HepG2 (cell line): ENCODE results near the gene PIK3CB. TPM values are rescaled to one million over a fixed set of nuclear protein-coding genes. Genes with fewer than 3 reads are reported as not detected.
"Not testable (repeated sequence)": the region's sequence is repeated elsewhere in the genome, so short reads cannot be mapped to it uniquely, and the experiment has no call there.

Source experiments
- ATAC-seq: fragments of 200-7000 bp; cut with Tn5 transposase; 3 replicates; pipeline ENCODE4 v1.9.1; 2020; ENCODE audit warnings: mild to moderate bottlenecking, moderate library complexity
- BruUV-seq: library from RNA; stranded (reverse); fragments of 400-500 nt; replicated peaks from 2 replicates; lab custom pipeline; 2021; lab: Mats Ljungman, UMichigan
- CTCF ChIA-PET: fragments of 300-600 bp; formaldehyde crosslinking; extraction: SDS; loops from one replicate; lab custom pipeline; 2021; ENCODE audit warnings: low total read pairs, inconsistent platforms, low intra/inter-chr PET ratio; lab: Yijun Ruan, JAX
- POLR2A ChIA-PET: fragments of 350-600 bp; sonication (Branson Sonifier 250); formaldehyde crosslinking; loops from one replicate; lab custom pipeline; 2020; ENCODE audit warnings: antibody characterized with exemption, inconsistent platforms; lab: Yijun Ruan, JAX
- DNase-seq: peaks from one replicate; pipeline ENCODE4 v3.0.0-alpha.2; 2015; ENCODE audit warnings: low spot score
- FAIRE-seq: peaks from 3 replicates; lab custom pipeline; 2011; peaks lifted over from hg19 to GRCh38; lab: Jason Lieb, UNC
- H2AFZ ChIP-seq: one replicate; pipeline ENCODE4 v1.6.1; 2011; ENCODE audit warnings: low read length, inconsistent platforms
- H3K27ac ChIP-seq: fragments of 300-600 bp; 3 replicates; pipeline ENCODE4 v1.8.0; 2011; ENCODE audit warnings: mixed run types, mild to moderate bottlenecking, mixed read lengths, low read length, inconsistent platforms; ENCODE audit not compliant: insufficient read depth; ENCODE audit errors: extremely low read length
- H3K27me3 ChIP-seq, 2 experiments: fragments of 200-600 bp in 1 of 2; 2 replicates in 1 of 2; 3 replicates in 1 of 2; pipeline versions ENCODE4 v1.6.0 to v1.8.0; 2011; ENCODE audit warnings: low read length in 2 of 2, mild to moderate bottlenecking in 2 of 2, moderate library complexity in 2 of 2, inconsistent platforms in 1 of 2; ENCODE audit not compliant: insufficient read depth in 2 of 2, control insufficient read depth in 1 of 2
- H3K36me3 ChIP-seq, 2 experiments: fragments of 200-600 bp in 1 of 2; replicated peaks in 1 of 2; 2 replicates in 1 of 2; 3 replicates in 1 of 2; pipeline versions ENCODE4 v1.5.1 to v1.8.0; 2011; ENCODE audit warnings: low read length in 2 of 2, inconsistent platforms in 1 of 2; ENCODE audit not compliant: insufficient read depth in 2 of 2, control insufficient read depth in 1 of 2
- H3K4me1 ChIP-seq: 2 replicates; pipeline ENCODE4 v1.5.1; 2012; ENCODE audit warnings: low read length, inconsistent platforms; ENCODE audit not compliant: insufficient read depth
- H3K4me2 ChIP-seq: 2 replicates; pipeline ENCODE4 v1.6.0; 2011; ENCODE audit warnings: low read depth, low read length, inconsistent platforms
- H3K4me3 ChIP-seq, 3 experiments: fragments of 200-600 bp in 1 of 3; sonication (generic), shearing (Covaris generic) in 1 of 3; replicated peaks in 1 of 3; 2 replicates each; pipeline ENCODE4 v1.5.1; 2011 to 2016; ENCODE audit warnings: low read length in 3 of 3, inconsistent platforms in 2 of 3, low read depth in 2 of 3, mild to moderate bottlenecking in 2 of 3, control low read depth in 1 of 3, mixed read lengths in 1 of 3; ENCODE audit not compliant: insufficient read depth in 1 of 3
- H3K79me2 ChIP-seq: one replicate; pipeline ENCODE4 v1.6.1; 2011; ENCODE audit warnings: low read length, inconsistent platforms; ENCODE audit not compliant: insufficient read depth
- H3K9ac ChIP-seq: 2 replicates; pipeline ENCODE4 v1.6.0; 2011; ENCODE audit warnings: mild to moderate bottlenecking, low read depth, low read length, inconsistent platforms; ENCODE audit not compliant: insufficient read depth
- H3K9me3 ChIP-seq: 2 replicates; pipeline ENCODE4 v1.5.1; 2012; ENCODE audit warnings: mild to moderate bottlenecking, low read length
- H4K20me1 ChIP-seq: 2 replicates; pipeline ENCODE4 v1.6.0; 2011; ENCODE audit warnings: inconsistent platforms, mild to moderate bottlenecking, low read length, moderate library complexity; ENCODE audit not compliant: insufficient read depth
- IRF2 ChIP-seq: IDR thresholded peaks from 2 replicates; pipeline ENCODE4 v1.6.1; 2018; ENCODE audit warnings: missing genetic modification reagents, missing compliant biosample characterization
- WGBS: methylation state at CpG from one replicate; pipeline ENCODE4 v1.1.6; 2017; ENCODE audit warnings: low lambda C conversion rate; 5-methylcytosine and 5-hydroxymethylcytosine counted together
- in situ Hi-C: cut with HindIII; loops from 2 replicates; pipeline ENCODE4 v1.10.0; 2017; ENCODE audit warnings: low pct_unique_long_range_greater_than_20kb; ENCODE audit not compliant: extremely low pct_ligation_motif_present
- intact Hi-C: fragments of 100-400 bp; cut with micrococcal nuclease; formaldehyde crosslinking; loops from one replicate; pipeline ENCODE4 v1.10.0; 2022; ENCODE audit not compliant: unreplicated experiment
- polyA plus RNA-seq, 8 experiments: library from polyadenylated mRNA; depleted of rRNA in 3 of 8; stranded (reverse) in 7 of 8; unstranded in 1 of 8; fragments of >200 nt; fragmentation: Illumina TruSeq in 4 of 8; extraction: Trizol in 4 of 8; gene quantifications; 2 replicates each; pipeline versions ENCODE4 v1.2.1 to v1.2.3, GENCODE V29; 2011 to 2016; ENCODE audit warnings: low read depth in 4 of 8, missing spikeins in 1 of 8, mixed read lengths in 1 of 8; ENCODE audit not compliant: insufficient read depth in 1 of 8
- total RNA-seq, 5 experiments: library from RNA; depleted of rRNA; stranded (reverse); fragments of >200 nt; fragmentation: Illumina TruSeq; extraction: Trizol; gene quantifications; 2 replicates each; pipeline ENCODE4 v1.2.3, GENCODE V29; 2016; ENCODE audit warnings: low read depth in 1 of 5

Gene PIK3CB
- total and polyA plus RNA-seq, 2 of the 13 experiments (the other 11 are each of a cell fraction or from before 2014, with no cell fraction given): 6.6 to 18.7 TPM

DNA sequence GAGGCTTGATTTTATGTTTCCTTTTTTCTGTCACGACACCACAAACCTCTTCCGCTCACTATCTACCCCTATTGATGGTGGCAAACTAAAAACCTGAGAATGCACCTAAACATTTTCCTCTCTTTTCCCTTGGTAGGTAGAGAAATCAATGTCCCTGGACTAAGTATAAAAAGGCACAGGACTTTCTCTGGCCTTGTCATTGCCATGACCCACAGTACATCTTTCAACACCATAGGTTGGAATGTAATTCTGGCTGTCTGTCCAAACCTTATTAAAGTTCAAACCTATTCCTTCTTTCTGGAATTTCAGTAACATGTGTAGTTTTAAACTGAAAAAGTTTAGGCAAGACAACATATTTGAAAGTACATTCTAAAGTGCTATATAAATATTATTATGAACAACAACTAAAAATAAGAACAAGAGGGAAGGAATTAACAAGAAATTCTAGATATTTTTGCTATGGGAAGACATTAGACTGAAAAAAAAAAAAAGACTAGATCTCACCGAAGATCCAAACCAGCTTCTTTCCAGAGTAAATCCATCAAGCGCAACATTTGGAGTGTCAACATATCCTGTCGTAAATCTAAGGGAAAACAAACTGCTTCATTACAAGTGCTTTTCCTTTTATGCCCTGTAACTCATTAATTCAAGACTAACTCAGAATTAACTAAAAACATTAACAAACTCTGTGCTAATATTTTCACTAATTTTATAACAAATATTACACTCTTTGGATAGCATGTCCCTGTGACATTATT is 153.1 kb downstream of the PIK3CB start:
- no peak for DNase-seq
- no peak overlapping the region for H2AFZ ChIP-seq
- in situ Hi-C loops (loop anchor here (10.0 to 25.0 kb wide), 2 partner anchors 87 to 681 kb away; partner anchors contain the start of gene CEP70), intact Hi-C loops (no loop called here)
- H3K4me2 ChIP-seq: no peak overlapping the region
- H3K79me2 ChIP-seq: no peaks in the 10 kb centered on the region
- no peaks in the 10 kb centered on the region for H3K27me3 ChIP-seq
- no peaks in the 10 kb centered on the region for H3K9me3 ChIP-seq
- no peaks in the 10 kb centered on the region for H4K20me1 ChIP-seq
- ATAC-seq: no peak
- no peak for FAIRE-seq
- CTCF ChIA-PET: no interaction called here
- POLR2A ChIA-PET: no interaction called here
- H3K9ac ChIP-seq: no peak overlapping the region
- peaks cover 9% of the 10 kb centered on the region for H3K4me1 ChIP-seq
- 91% methylated on average over 5 of the region's 5 CpGs for WGBS
- no peak overlapping the region for H3K27ac ChIP-seq
- BruUV-seq: TSS peak; percentile 41
- no peak overlapping the region for H3K4me3 ChIP-seq
- peaks cover 6 to 34% of the 10 kb centered on the region in 2 experiments; a peak in 3 of 5 replicates for H3K36me3 ChIP-seq
- no peak for TF ChIP-seq IRF2
- TF ChIP-seq, all 625 proteins: peak for 0

- H4K20me1 ChIP-seq, H3K4me2 ChIP-seq, H3K4me3 ChIP-seq, FAIRE-seq, DNase-seq, H2AFZ ChIP-seq, BruUV-seq, H3K27ac ChIP-seq, H3K79me2 ChIP-seq, intact Hi-C loops, H3K27me3 ChIP-seq, H3K9me3 ChIP-seq, ATAC-seq, POLR2A ChIA-PET, H3K4me1 ChIP-seq, H3K9ac ChIP-seq, CTCF ChIA-PET: not testable (repeated sequence)
- in situ Hi-C loops: loop anchor here (10.0 to 25.0 kb wide), 2 partner anchors 86 to 681 kb away; partner anchors contain the start of gene CEP70
- H3K36me3 ChIP-seq: peaks cover 8 to 39% of the 10 kb centered on the region in 2 experiments; a peak in 3 of 5 replicates
- WGBS: 98% methylated on average over 6 of the region's 6 CpGs
Measured at GRCh38 chr3:138680974-138681373, 153.8 kb downstream of the PIK3CB start.
